Neural cell (in vitro differentiated cells): ENCODE measurements around the gene RPL29. TPM values are rescaled to one million over a fixed set of nuclear protein-coding genes. Genes with fewer than 3 reads are reported as not detected.

ENCODE experiments used
- H2AFZ ChIP-seq: fragments of 200-600, 300-800 bp; sonication (generic), shearing (Covaris generic); 2 replicates; pipeline ENCODE4 v1.6.0; 2014; ENCODE audit warnings: low read depth, mild to moderate bottlenecking, antibody characterized with exemption, low read length, moderate library complexity
- H3F3A ChIP-seq: fragments of 200-600 bp; shearing (Covaris generic); 2 replicates; pipeline ENCODE4 v1.6.1; 2016; ENCODE audit warnings: mild to moderate bottlenecking, moderate library complexity, mixed read lengths, antibody characterized with exemption, low read length; ENCODE audit not compliant: insufficient read depth, poor library complexity, severe bottlenecking
- H3K27ac ChIP-seq: fragments of 200-600, 300-800 bp; sonication (generic), shearing (Covaris generic); 2 replicates; pipeline ENCODE4 v1.5.1; 2014; ENCODE audit warnings: mild to moderate bottlenecking, low read length, moderate library complexity
- H3K27me3 ChIP-seq: fragments of 300-800, 200-600 bp; sonication (generic), shearing (Covaris generic); 2 replicates; pipeline ENCODE4 v1.6.0; 2014; ENCODE audit warnings: mild to moderate bottlenecking, low read depth, low read length, moderate library complexity; ENCODE audit not compliant: insufficient read depth
- H3K36me3 ChIP-seq: fragments of 300-800, 200-600 bp; sonication (generic), shearing (Covaris generic); 2 replicates; pipeline ENCODE4 v1.5.1; 2014; ENCODE audit warnings: mild to moderate bottlenecking, antibody characterized with exemption, low read length, moderate library complexity; ENCODE audit not compliant: insufficient read depth
- H3K4me2 ChIP-seq: fragments of 300-800, 200-600 bp; sonication (generic), shearing (Covaris generic); 2 replicates; pipeline ENCODE4 v1.6.0; 2014; ENCODE audit warnings: mild to moderate bottlenecking, low read length
- H3K4me3 ChIP-seq: fragments of 300-800, 200-600 bp; sonication (generic), shearing (Covaris generic); 2 replicates; pipeline ENCODE4 v1.5.1; 2014; ENCODE audit warnings: mild to moderate bottlenecking, low read length, moderate library complexity
- H3K79me2 ChIP-seq: fragments of 200-600 bp; shearing (Covaris generic); replicated peaks from 2 replicates; pipeline ENCODE4 v1.6.0; 2014; ENCODE audit warnings: mild to moderate bottlenecking, low read length, moderate library complexity; ENCODE audit not compliant: insufficient read depth
- H3K9ac ChIP-seq: fragments of 300-800, 200-600 bp; sonication (generic), shearing (Covaris generic); 2 replicates; pipeline ENCODE4 v1.6.1; 2016; ENCODE audit warnings: mild to moderate bottlenecking, low read length, mixed read lengths
- H3K9me2 ChIP-seq: fragments of 200-600 bp; shearing (Covaris generic); 2 replicates; pipeline ENCODE4 v1.6.1; 2016; ENCODE audit warnings: mild to moderate bottlenecking, low read length, mixed read lengths; ENCODE audit not compliant: insufficient read depth
- H3K9me3 ChIP-seq: fragments of 200-600, 300-800 bp; sonication (generic), shearing (Covaris generic); 2 replicates; pipeline ENCODE4 v1.6.1; 2016; ENCODE audit warnings: mild to moderate bottlenecking, mixed run types, low read length, moderate library complexity, mixed read lengths
- H4K20me1 ChIP-seq: fragments of 200-600 bp; shearing (Covaris generic); 2 replicates; pipeline ENCODE4 v1.6.1; 2016; ENCODE audit warnings: mild to moderate bottlenecking, mixed run types; ENCODE audit not compliant: insufficient read depth
- CTCF ChIP-seq: fragments of 450-650 bp; IDR thresholded peaks from 2 replicates; pipeline ENCODE4 v1.5.1; 2014; ENCODE audit warnings: antibody characterized with exemption, mild to moderate bottlenecking, moderate library complexity; ENCODE audit not compliant: poor library complexity, severe bottlenecking
- EP300 ChIP-seq: fragments of 450-650 bp; conservative IDR thresholded peaks from 2 replicates; pipeline ENCODE4 v1.6.1; 2014; ENCODE audit warnings: antibody characterized with exemption, mild to moderate bottlenecking, moderate library complexity; ENCODE audit not compliant: poor library complexity, severe bottlenecking
- EZH2 ChIP-seq: fragments of 200-600, 300-800 bp; shearing (Covaris generic), sonication (generic); IDR thresholded peaks from 2 replicates; pipeline ENCODE4 v1.6.1; 2014; ENCODE audit warnings: antibody characterized with exemption, low read length, borderline replicate concordance, mild to moderate bottlenecking; ENCODE audit not compliant: insufficient read depth, poor library complexity, severe bottlenecking
- MXI1 ChIP-seq: fragments of 450-650 bp; conservative IDR thresholded peaks from 2 replicates; pipeline ENCODE4 v1.6.1; 2014; ENCODE audit warnings: antibody characterized with exemption, mild to moderate bottlenecking; ENCODE audit not compliant: poor library complexity, severe bottlenecking
- POLR2AphosphoS5 ChIP-seq: IDR thresholded peaks from 2 replicates; pipeline ENCODE4 v1.6.1; 2012
- RAD21 ChIP-seq: fragments of 450-650 bp; conservative IDR thresholded peaks from 2 replicates; pipeline ENCODE4 v1.6.1; 2014; ENCODE audit warnings: antibody characterized with exemption, mild to moderate bottlenecking, moderate library complexity
- REST ChIP-seq: IDR thresholded peaks from 2 replicates; pipeline ENCODE4 v1.6.1; 2012; ENCODE audit warnings: borderline replicate concordance
- SMC3 ChIP-seq: fragments of 450-650 bp; conservative IDR thresholded peaks from 2 replicates; pipeline ENCODE4 v1.6.1; 2014; ENCODE audit warnings: antibody characterized with exemption, mild to moderate bottlenecking, moderate library complexity; ENCODE audit not compliant: poor library complexity
- TAF1 ChIP-seq: IDR thresholded peaks from 2 replicates; pipeline ENCODE4 v1.6.1; 2012; ENCODE audit warnings: low read depth
- polyA plus RNA-seq: library from polyadenylated mRNA; depleted of rRNA; stranded (reverse); fragments of >200 nt; gene quantifications from 2 replicates; pipeline ENCODE4 v1.2.3, GENCODE V29; 2014

Gene RPL29
- polyA plus RNA-seq, 1 donor from 2014 or later = 846 TPM

GRCh38 chr3:51949121-51949520 is 46.6 kb downstream of the RPL29 start:
- H3K36me3 ChIP-seq = no peaks in the 10 kb centered on the region
- TF ChIP-seq CTCF = no peak
- no peak for TF ChIP-seq RAD21
- TF ChIP-seq MXI1 = no peak
- no peak for TF ChIP-seq TAF1
- no peak for TF ChIP-seq POLR2AphosphoS5
- no peak for TF ChIP-seq REST
- H3K9me2 ChIP-seq = no peaks in the 10 kb centered on the region

GRCh38 chr3:51948016-51948580 is 47.6 kb downstream of the RPL29 start:
- no peak overlapping the region for H3K4me2 ChIP-seq
- H3K36me3 ChIP-seq = no peaks in the 10 kb centered on the region
- no peak overlapping the region for H3K27ac ChIP-seq
- TF ChIP-seq EZH2 (no peak), EP300 (no peak), SMC3 (no peak), RAD21 (no peak), CTCF (no peak), POLR2AphosphoS5 (no peak), REST (no peak), MXI1 (no peak), TAF1 (no peak)
- H3F3A ChIP-seq = no peaks in the 10 kb centered on the region
- H3K9me2 ChIP-seq = no peaks in the 10 kb centered on the region
- H4K20me1 ChIP-seq = no peaks in the 10 kb centered on the region
- H2AFZ ChIP-seq = no peak overlapping the region
- H3K79me2 ChIP-seq = no peaks in the 10 kb centered on the region
- no peaks in the 10 kb centered on the region for H3K27me3 ChIP-seq
- H3K9ac ChIP-seq = no peak overlapping the region
- no peak overlapping the region for H3K4me3 ChIP-seq
- no peaks in the 10 kb centered on the region for H3K9me3 ChIP-seq

More at GRCh38 chr3:51949121-51949520, 46.6 kb downstream of the RPL29 start:
- H2AFZ ChIP-seq = no peak overlapping the region
- H3K27ac ChIP-seq = no peak overlapping the region
- no peak overlapping the region for H3K4me2 ChIP-seq
- H3K9ac ChIP-seq = no peak overlapping the region
- no peaks in the 10 kb centered on the region for H3K79me2 ChIP-seq
- no peaks in the 10 kb centered on the region for H3F3A ChIP-seq
- H3K4me3 ChIP-seq = no peak overlapping the region
- no peaks in the 10 kb centered on the region for H3K27me3 ChIP-seq
- no peaks in the 10 kb centered on the region for H4K20me1 ChIP-seq
- H3K9me3 ChIP-seq = no peaks in the 10 kb centered on the region
